NCI-H446 (cell line): ENCODE measurements around the gene ITGA7.

Experiments used
- DNase-seq, 2 experiments: peaks; one replicate each; lab custom pipeline; 2025; lab: John Stamatoyannopoulos, UW

ITGA7 gene, protein sequence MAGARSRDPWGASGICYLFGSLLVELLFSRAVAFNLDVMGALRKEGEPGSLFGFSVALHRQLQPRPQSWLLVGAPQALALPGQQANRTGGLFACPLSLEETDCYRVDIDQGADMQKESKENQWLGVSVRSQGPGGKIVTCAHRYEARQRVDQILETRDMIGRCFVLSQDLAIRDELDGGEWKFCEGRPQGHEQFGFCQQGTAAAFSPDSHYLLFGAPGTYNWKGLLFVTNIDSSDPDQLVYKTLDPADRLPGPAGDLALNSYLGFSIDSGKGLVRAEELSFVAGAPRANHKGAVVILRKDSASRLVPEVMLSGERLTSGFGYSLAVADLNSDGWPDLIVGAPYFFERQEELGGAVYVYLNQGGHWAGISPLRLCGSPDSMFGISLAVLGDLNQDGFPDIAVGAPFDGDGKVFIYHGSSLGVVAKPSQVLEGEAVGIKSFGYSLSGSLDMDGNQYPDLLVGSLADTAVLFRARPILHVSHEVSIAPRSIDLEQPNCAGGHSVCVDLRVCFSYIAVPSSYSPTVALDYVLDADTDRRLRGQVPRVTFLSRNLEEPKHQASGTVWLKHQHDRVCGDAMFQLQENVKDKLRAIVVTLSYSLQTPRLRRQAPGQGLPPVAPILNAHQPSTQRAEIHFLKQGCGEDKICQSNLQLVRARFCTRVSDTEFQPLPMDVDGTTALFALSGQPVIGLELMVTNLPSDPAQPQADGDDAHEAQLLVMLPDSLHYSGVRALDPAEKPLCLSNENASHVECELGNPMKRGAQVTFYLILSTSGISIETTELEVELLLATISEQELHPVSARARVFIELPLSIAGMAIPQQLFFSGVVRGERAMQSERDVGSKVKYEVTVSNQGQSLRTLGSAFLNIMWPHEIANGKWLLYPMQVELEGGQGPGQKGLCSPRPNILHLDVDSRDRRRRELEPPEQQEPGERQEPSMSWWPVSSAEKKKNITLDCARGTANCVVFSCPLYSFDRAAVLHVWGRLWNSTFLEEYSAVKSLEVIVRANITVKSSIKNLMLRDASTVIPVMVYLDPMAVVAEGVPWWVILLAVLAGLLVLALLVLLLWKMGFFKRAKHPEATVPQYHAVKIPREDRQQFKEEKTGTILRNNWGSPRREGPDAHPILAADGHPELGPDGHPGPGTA

DNA sequence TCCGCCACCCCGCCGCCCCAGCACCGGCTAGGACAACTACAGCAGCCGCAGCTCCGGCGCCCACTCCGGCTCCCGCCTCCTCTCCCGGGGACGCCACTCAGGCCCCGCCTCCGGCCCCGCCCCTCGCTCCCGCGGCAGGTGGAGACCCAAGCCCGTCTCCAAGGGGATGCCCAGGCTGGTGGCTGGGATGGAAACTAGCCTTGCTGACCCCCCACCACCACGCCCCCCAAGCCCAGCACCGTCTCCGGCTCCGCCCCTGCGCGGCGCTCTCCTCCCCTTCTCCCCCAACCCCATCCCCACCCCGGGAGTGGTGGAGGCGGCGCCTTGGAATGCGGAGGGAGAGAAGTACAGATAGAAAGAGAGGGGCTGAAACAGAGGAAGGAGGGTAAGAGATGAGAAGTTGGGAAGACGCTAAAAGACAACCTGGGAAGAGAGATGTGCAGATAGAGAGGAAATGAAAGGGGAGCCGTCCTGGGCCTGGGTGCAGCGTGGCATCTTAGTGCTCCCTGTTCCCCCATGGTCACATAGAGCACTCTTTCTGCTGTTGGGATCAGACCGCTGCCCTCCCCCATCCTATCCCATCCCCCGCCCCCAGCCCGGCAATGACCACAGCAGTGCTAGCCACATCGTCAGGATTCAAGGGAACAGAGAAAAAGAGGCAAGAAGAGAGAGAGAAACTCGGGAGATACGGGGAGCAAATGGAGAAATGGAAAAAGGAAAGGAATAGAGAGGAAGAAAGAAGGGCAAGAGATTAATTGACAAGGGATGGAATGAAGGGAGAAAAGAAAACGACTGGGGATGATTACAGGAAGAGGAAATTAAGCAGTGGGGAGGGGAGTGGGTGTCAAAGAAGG lies at the start of gene ITGA7:
Gene ITGA7 (minus strand): TSS at position 64 of the 854 bp plus-strand sequence. CDS start 222 bp downstream, outside the sequence.
- DNase-seq = peak in 1 of 2 experiments; percentile 77

- DNase-seq = no peak
Observed at GRCh38 chr12:55755246-55755645, 47.5 kb upstream of the ITGA7 start.

DNA sequence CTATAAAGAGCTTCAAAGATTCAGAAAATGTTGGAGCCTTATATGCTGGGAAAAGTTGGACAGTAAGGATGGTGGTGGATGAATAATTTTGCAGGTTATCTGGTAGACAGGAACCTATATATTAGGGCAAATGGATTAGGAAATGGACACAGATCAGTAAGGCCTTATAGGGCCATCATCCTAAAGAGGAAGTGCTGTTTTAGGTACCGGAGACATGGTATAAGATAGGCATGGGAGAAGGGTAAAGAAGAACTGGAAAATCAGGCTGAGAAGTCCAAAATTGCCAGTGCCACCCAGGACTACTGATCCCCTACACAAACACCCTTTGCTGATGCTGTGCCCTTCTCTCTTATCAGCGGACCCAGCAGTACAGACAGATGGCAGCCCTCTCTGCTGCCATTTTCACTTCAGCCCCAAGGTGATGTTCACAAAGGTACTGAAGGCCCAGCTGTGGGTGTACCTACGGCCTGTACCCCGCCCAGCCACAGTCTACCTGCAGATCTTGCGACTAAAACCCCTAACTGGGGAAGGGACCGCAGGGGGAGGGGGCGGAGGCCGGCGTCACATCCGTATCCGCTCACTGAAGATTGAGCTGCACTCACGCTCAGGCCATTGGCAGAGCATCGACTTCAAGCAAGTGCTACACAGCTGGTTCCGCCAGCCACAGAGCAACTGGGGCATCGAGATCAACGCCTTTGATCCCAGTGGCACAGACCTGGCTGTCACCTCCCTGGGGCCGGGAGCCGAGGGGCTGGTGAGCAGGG lies 40.7 kb upstream of the ITGA7 start:
- no peak for DNase-seq

GRCh38 chr12:55746913-55747231 lies 39.2 kb upstream of the ITGA7 start:
- DNase-seq = no peak

- no peak for DNase-seq
Observed at GRCh38 chr12:55746174-55746912, 38.6 kb upstream of the ITGA7 start.

GRCh38 chr12:55745361-55746173 lies 37.9 kb upstream of the ITGA7 start:
- DNase-seq = no peak

DNA sequence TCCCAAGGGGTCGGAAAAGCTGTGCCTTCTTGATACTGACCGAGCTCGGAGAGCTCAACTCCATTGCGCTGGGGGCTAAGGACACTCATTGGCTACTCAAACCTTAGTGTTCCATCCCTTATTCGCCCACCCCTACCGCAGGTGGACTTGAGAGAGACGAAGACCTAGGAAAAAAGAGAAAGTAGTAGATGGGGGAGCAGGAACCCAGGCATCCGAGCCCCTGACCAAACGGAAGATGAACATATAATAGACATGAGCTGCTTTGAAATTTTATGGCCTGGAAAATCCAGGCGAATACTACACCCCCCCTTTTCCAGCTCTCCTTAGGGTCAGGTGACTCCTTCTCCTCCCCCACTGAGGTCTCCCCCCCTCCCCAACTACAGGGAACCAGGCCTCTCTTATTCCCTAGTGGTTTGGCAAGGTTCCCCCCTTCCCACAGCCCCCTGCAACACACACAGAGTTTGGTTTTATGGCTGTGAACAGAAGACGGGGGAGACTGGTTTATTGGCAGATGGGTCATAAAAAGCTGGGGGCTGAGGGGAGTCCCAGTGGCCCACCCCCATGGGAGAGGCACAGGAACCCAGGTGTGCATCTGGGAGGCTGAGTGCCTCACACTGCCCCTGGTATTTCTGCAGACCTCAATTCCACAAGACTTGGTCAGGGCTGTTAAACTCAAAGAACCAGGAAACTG lies 36.8 kb upstream of the ITGA7 start:
- no peak for DNase-seq

GRCh38 chr12:55743406-55744339 lies 36.0 kb upstream of the ITGA7 start:
- no peak for DNase-seq

DNA sequence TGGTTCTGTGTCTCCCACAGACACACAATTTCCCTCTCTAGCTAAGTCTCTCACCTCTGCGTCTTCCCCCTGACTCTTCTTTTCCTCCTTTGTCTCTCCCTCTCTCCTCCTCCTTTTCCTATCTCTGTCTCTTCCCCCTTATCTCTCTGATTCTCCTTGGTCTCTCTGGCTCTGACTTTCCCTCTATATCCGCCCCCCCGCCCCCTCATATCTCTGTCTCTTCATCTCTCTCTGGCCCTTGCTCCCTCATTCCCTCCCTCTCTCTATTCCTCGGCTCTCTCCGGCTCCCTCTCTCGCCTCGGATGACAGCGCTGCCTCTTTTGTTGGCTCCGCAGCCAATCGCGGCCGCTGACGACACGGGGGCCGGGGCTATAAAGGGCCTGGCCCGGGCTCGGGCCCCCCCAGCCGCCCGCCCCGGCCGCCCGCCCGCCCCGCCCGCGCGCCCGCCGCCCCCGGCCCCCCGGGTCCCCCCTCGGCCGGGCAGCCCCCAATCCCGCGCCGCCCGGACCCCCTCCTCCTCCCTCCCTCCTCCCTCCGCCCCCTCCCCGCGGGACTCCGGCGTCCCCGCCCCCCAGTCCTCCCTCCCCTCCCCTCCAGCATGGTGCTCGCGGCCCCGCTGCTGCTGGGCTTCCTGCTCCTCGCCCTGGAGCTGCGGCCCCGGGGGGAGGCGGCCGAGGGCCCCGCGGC lies 35.2 kb upstream of the ITGA7 start, which contains the start of gene GDF11:
Gene GDF11 (plus strand): TSS at position 404 of the 687 bp plus-strand sequence. CDS start 195 bp downstream, at position 599.
- DNase-seq = peak; percentile 63 to 84

GRCh38 chr12:55741931-55742680 lies 34.4 kb upstream of the ITGA7 start:
- no peak for DNase-seq

DNA sequence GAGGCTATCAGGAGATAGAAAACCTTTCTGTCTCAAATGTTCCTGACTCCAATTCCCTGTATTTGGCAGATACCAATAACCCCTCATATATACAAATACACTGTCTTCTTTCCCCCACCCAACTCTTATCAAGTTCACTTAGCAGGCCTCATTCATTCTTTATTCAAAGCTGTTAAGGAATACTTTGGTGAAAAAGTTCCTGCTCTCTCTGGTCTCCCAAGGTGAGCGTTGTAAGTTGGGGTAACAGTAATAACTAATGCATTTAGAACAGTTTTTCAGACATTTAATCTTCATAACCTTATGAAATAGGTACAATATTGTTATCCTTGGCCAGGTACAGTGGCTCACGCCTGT lies 31.3 kb upstream of the ITGA7 start:
- DNase-seq = no peak

DNA sequence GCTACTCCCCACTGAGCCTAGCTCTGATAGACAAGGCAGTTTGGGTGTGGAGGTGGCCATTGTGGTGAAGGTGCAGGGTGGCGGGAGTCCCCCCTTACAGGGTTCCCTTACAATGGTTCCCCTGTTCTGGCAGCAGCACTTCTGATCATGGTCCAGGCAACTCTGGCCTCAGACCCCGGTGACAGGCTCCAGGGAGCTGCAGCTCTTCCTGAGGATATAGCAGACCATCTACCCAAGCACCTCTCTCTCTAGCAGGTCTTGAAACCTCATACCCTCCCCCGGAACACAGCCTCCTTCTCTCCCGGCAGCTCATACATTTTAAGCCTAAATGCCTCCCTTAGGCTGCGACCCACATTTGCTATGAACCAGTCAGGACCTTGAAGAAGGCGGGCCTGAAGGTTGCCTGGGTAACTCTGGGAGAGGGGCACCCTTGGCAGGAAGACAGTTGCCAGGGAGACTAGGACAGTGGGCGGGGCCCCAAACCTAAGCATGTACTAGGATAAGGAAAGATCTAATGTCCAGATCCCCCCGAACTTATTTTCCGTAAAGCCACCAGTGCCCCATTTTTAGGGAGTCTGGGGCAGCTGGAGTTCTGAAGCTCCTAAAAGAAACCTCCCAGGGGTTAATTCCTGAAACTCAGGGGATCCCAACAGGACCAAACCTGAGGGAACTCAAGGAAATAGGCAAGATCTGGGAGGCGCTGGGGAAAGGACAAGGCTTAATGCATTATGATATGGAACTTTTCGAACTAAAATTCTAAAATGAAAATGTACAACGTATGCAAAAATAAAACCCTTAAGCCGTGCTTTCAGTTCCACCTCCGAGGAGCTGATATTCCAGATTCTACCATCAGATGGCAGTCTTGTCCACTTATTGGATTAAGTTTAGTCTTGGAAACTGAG lies 30.7 kb upstream of the ITGA7 start:
- DNase-seq = peak; percentile 84 to 92

- DNase-seq = no peak
Observed at GRCh38 chr12:55737581-55738122, 29.9 kb upstream of the ITGA7 start.

GRCh38 chr12:55736780-55737580 lies 29.3 kb upstream of the ITGA7 start:
- DNase-seq = peak; percentile 13 to 77
